Keratinocyte (primary cell): Measurements from ENCODE around the gene CD2AP. TPM values are rescaled to one million over a fixed set of nuclear protein-coding genes. Genes with fewer than 3 reads are reported as not detected.

Experiments used
- DNase-seq: peaks from one replicate; pipeline ENCODE4 v3.0.0-alpha.2; 2011; ENCODE audit warnings: low read depth, missing footprints, low spot score
- FAIRE-seq: peaks from 2 replicates; lab custom pipeline; 2011; peaks lifted over from hg19 to GRCh38; lab: Jason Lieb, UNC
- H2AFZ ChIP-seq: 2 replicates; pipeline ENCODE4 v1.6.0; 2012; ENCODE audit warnings: low read length, control low read depth, inconsistent platforms; ENCODE audit not compliant: control insufficient read depth
- H3K27ac ChIP-seq: 2 replicates; pipeline ENCODE4 v1.5.1; 2011; ENCODE audit warnings: low read length; ENCODE audit not compliant: control insufficient read depth, insufficient read depth
- H3K27me3 ChIP-seq: 3 replicates; pipeline ENCODE4 v1.6.0; 2011; ENCODE audit warnings: low read length; ENCODE audit not compliant: control insufficient read depth, insufficient read depth; ENCODE audit errors: extremely low read depth
- H3K36me3 ChIP-seq, 2 experiments: 2 replicates in 1 of 2; 3 replicates in 1 of 2; pipeline ENCODE4 v1.5.1; 2011; ENCODE audit warnings: low read length in 2 of 2, mild to moderate bottlenecking in 1 of 2; ENCODE audit not compliant: control insufficient read depth in 2 of 2, insufficient read depth in 2 of 2; ENCODE audit errors: extremely low read depth in 1 of 2
- H3K4me1 ChIP-seq: 3 replicates; pipeline ENCODE4 v1.5.1; 2011; ENCODE audit warnings: low read length; ENCODE audit not compliant: control insufficient read depth, insufficient read depth; ENCODE audit errors: extremely low read depth
- H3K4me2 ChIP-seq: 3 replicates; pipeline ENCODE4 v1.6.0; 2011; ENCODE audit warnings: low read depth, low read length; ENCODE audit not compliant: control insufficient read depth, insufficient read depth; ENCODE audit errors: extremely low read depth
- H3K4me3 ChIP-seq, 3 experiments: fragments of 200-600 bp in 1 of 3; sonication (generic) in 1 of 3; 2 replicates in 2 of 3; 3 replicates in 1 of 3; pipeline ENCODE4 v1.5.1; 2011 to 2016; ENCODE audit warnings: low read length in 3 of 3, mild to moderate bottlenecking in 3 of 3, control low read depth in 2 of 3, inconsistent platforms in 1 of 3, low read depth in 1 of 3, mixed read lengths in 1 of 3, mixed run types in 1 of 3, moderate library complexity in 1 of 3; ENCODE audit not compliant: control insufficient read depth in 2 of 3, insufficient read depth in 2 of 3; ENCODE audit errors: extremely low read depth in 1 of 3
- H3K79me2 ChIP-seq: 2 replicates; pipeline ENCODE4 v1.6.0; 2012; ENCODE audit warnings: low read length; ENCODE audit not compliant: control insufficient read depth, insufficient read depth
- H3K9ac ChIP-seq: 3 replicates; pipeline ENCODE4 v1.6.0; 2011; ENCODE audit warnings: low read length; ENCODE audit not compliant: control insufficient read depth, insufficient read depth; ENCODE audit errors: extremely low read depth
- H3K9me1 ChIP-seq: 3 replicates; pipeline ENCODE4 v1.6.0; 2011; ENCODE audit warnings: low read length; ENCODE audit not compliant: control insufficient read depth, insufficient read depth; ENCODE audit errors: extremely low read depth
- H3K9me3 ChIP-seq: 2 replicates; pipeline ENCODE4 v1.5.1; 2012; ENCODE audit warnings: low read depth, low read length; ENCODE audit not compliant: control insufficient read depth
- H4K20me1 ChIP-seq: 3 replicates; pipeline ENCODE4 v1.6.0; 2011; ENCODE audit warnings: low read length; ENCODE audit not compliant: control insufficient read depth, insufficient read depth; ENCODE audit errors: extremely low read depth
- CTCF ChIP-seq, 3 experiments: IDR thresholded peaks in 1 of 3; conservative IDR thresholded peaks in 1 of 3; optimal IDR thresholded peaks in 1 of 3; 2 replicates in 2 of 3; 3 replicates in 1 of 3; pipeline versions ENCODE3 to v1.5.1; 2011; ENCODE audit warnings: low read length in 3 of 3, mild to moderate bottlenecking in 3 of 3, moderate library complexity in 2 of 3, control low read depth in 1 of 3, inconsistent platforms in 1 of 3; ENCODE audit not compliant: insufficient read depth in 2 of 3; ENCODE audit errors: extremely low read depth in 1 of 3
- EZH2 ChIP-seq: IDR thresholded peaks from one replicate; pipeline ENCODE4 v1.6.1; 2012; ENCODE audit warnings: inconsistent platforms, mild to moderate bottlenecking, low read length, moderate library complexity
- dilution Hi-C: fragments of 300-500 bp; cut with MboI; formaldehyde crosslinking; loops from one replicate; pipeline ENCODE4 v1.7.0; 2020; ENCODE audit warnings: low sequenced_read_pairs; ENCODE audit not compliant: extremely low pct_ligation_motif_present
- polyA plus RNA-seq, 5 experiments: library from polyadenylated mRNA; depleted of rRNA in 3 of 5; stranded (reverse) in 3 of 5; stranded (forward) in 1 of 5; unstranded in 1 of 5; fragments of >200 nt; gene quantifications; 1 replicate in 1 of 5; 2 replicates in 3 of 5; 3 replicates in 1 of 5; pipeline versions ENCODE4 v1.2.1 to v1.2.3, GENCODE V29; 2011 to 2012; ENCODE audit warnings: missing spikeins in 2 of 5, low read depth in 1 of 5, low replicate concordance in 1 of 5

CD2AP gene
- polyA plus RNA-seq, 1 donor (not counting 4 experiments of a cell fraction or from before 2014, with no cell fraction given) = 23.9 TPM

GRCh38 chr6:47484616-47485015 lies 7.0 kb downstream of the CD2AP start:
- Histone ChIP-seq H3K9me1 (peaks cover 5% of the 10 kb centered on the region), H4K20me1 (peaks cover 15% of the 10 kb centered on the region), H3K79me2 (peaks cover 93% of the 10 kb centered on the region), H3K4me2 (peak overlapping the region; percentile 27), H3K4me3 (peak overlapping the region in 1 of 3 experiments; percentile 38), H3K4me1 (peaks cover 51% of the 10 kb centered on the region), H2AFZ (no peak overlapping the region), H3K36me3 (no peaks in the 10 kb centered on the region), H3K9ac (peak overlapping the region; percentile 36), H3K9me3 (no peaks in the 10 kb centered on the region), H3K27me3 (no peaks in the 10 kb centered on the region), H3K27ac (peak overlapping the region; percentile 77)
- no peak for TF ChIP-seq EZH2
- no peak for TF ChIP-seq CTCF (optimal IDR thresholded peaks at IDR 0.05 in 1 of 3, IDR thresholded peaks at IDR 0.05 in 1 of 3, conservative IDR thresholded peaks at IDR 0.05 in 1 of 3; ENCODE audit: extremely low read depth in 1 of 3, insufficient read depth in 2 of 3, low read length in 3 of 3)
- DNase-seq (no peak), FAIRE-seq (peak; percentile 57)
- dilution Hi-C loops = no loop called here

GRCh38 chr6:47485083-47485482 lies 7.5 kb downstream of the CD2AP start:
- H3K4me3 ChIP-seq = no peak overlapping the region
- no peak for TF ChIP-seq EZH2
- TF ChIP-seq CTCF (optimal IDR thresholded peaks at IDR 0.05 in 1 of 3, IDR thresholded peaks at IDR 0.05 in 1 of 3, conservative IDR thresholded peaks at IDR 0.05 in 1 of 3; ENCODE audit: extremely low read depth in 1 of 3, insufficient read depth in 2 of 3, low read length in 3 of 3) = no peak
- no peaks in the 10 kb centered on the region for H3K36me3 ChIP-seq
- H3K79me2 ChIP-seq = peaks cover 92% of the 10 kb centered on the region
- no peak for FAIRE-seq
- peak overlapping the region; percentile 27 for H3K4me2 ChIP-seq
- peaks cover 5% of the 10 kb centered on the region for H3K9me1 ChIP-seq
- H3K27ac ChIP-seq = peak overlapping the region; percentile 77
- H3K4me1 ChIP-seq = peaks cover 47% of the 10 kb centered on the region
- H2AFZ ChIP-seq = no peak overlapping the region
- H4K20me1 ChIP-seq = peaks cover 15% of the 10 kb centered on the region
- no peaks in the 10 kb centered on the region for H3K9me3 ChIP-seq
- no peak overlapping the region for H3K9ac ChIP-seq
- dilution Hi-C loops = no loop called here
- no peaks in the 10 kb centered on the region for H3K27me3 ChIP-seq
- no peak for DNase-seq
